ENCODE data around the gene SPATA9. TPM values are rescaled to one million over a fixed set of nuclear protein-coding genes. Genes with fewer than 3 reads are reported as not detected.

The SPATA9 gene
- total RNA-seq, 2 experiments from 2014 or later: not detected

- H3K27ac ChIP-seq (ENCODE audit: low read depth, low read length, poor library complexity, severe bottlenecking): no peak overlapping the region
- CTCF ChIA-PET (ENCODE audit: unreplicated experiment): no interaction called here
- POLR2A ChIA-PET: interaction anchor here (1.8 to 2.2 kb wide), 3 partner anchors 8 to 17 kb away, joined by 5 to 10 read pairs (median 8); partner anchors contain the start of gene RFESD
- H3K9me3 ChIP-seq (ENCODE audit: low read length): no peaks in the 10 kb centered on the region
- no peak overlapping the region for H3K4me3 ChIP-seq (ENCODE audit: low read depth, low read length, poor library complexity, severe bottlenecking)
- no TSS peak for BruUV-seq (replicated peaks)
- no peaks in the 10 kb centered on the region; the same call in 1 of the 2 replicates for H3K36me3 ChIP-seq (ENCODE audit: insufficient read depth, low read length)
- DNase-seq (ENCODE audit: low spot score): no peak
- intact Hi-C loops (cut with micrococcal nuclease; ENCODE audit: unreplicated experiment): no loop called here
- no peaks in the 10 kb centered on the region for H3K9me2 ChIP-seq (ENCODE audit: insufficient read depth, low read length)
- TF ChIP-seq EZH2phosphoT487 (IDR thresholded peaks at IDR 0.05; ENCODE audit: borderline replicate concordance, low read depth, low read length) (no peak), CTCF (conservative IDR thresholded peaks at IDR 0.05; ENCODE audit: low read length) (no peak)
- no peaks in the 10 kb centered on the region for H4K20me1 ChIP-seq (ENCODE audit: insufficient read depth, low read length)
- H3K4me1 ChIP-seq (ENCODE audit: insufficient read depth, low read length, poor library complexity, severe bottlenecking): peaks cover 11% of the 10 kb centered on the region
- H2AFZ ChIP-seq (ENCODE audit: low read length): no peak overlapping the region
- H3K4me2 ChIP-seq (ENCODE audit: low read length): no peak overlapping the region
- no peaks in the 10 kb centered on the region for H3K79me2 ChIP-seq (ENCODE audit: insufficient read depth, low read depth, low read length)
These were observed 52.3 kb downstream of the SPATA9 start for GRCh38 chr5:95630394-95630917.

GRCh38 chr5:95628933-95629332 lies 53.9 kb downstream of the SPATA9 start:
- intact Hi-C loops (cut with micrococcal nuclease; ENCODE audit: unreplicated experiment): no loop called here
- POLR2A ChIA-PET: no interaction called here
- CTCF ChIA-PET (ENCODE audit: unreplicated experiment): no interaction called here

More at GRCh38 chr5:95628933-95629332, 53.9 kb downstream of the SPATA9 start:
- no TSS peak for BruUV-seq (replicated peaks)
- Histone ChIP-seq H3K4me2 (ENCODE audit: low read length) (no peak overlapping the region), H3K4me1 (ENCODE audit: insufficient read depth, low read length, poor library complexity, severe bottlenecking) (peaks cover 11% of the 10 kb centered on the region), H2AFZ (ENCODE audit: low read length) (no peak overlapping the region), H3K79me2 (ENCODE audit: insufficient read depth, low read depth, low read length) (no peaks in the 10 kb centered on the region), H3K36me3 (ENCODE audit: insufficient read depth, low read length) (no peaks in the 10 kb centered on the region; the same call in 1 of the 2 replicates), H4K20me1 (ENCODE audit: insufficient read depth, low read length) (no peaks in the 10 kb centered on the region), H3K9me3 (ENCODE audit: low read length) (no peaks in the 10 kb centered on the region), H3K4me3 (ENCODE audit: low read depth, low read length, poor library complexity, severe bottlenecking) (no peak overlapping the region), H3K27ac (ENCODE audit: low read depth, low read length, poor library complexity, severe bottlenecking) (no peak overlapping the region), H3K9me2 (ENCODE audit: insufficient read depth, low read length) (no peaks in the 10 kb centered on the region)
- DNase-seq (ENCODE audit: low spot score): no peak
- no peak for TF ChIP-seq CTCF (conservative IDR thresholded peaks at IDR 0.05; ENCODE audit: low read length)
- no peak for TF ChIP-seq EZH2phosphoT487 (IDR thresholded peaks at IDR 0.05; ENCODE audit: borderline replicate concordance, low read depth, low read length)
